Fibroblast of lung (primary cell): ENCODE results near the gene GARIN5A.

ENCODE experiments used
- CTCF ChIP-seq, 2 donors: IDR thresholded peaks in 1 of 2; conservative IDR thresholded peaks in 1 of 2; 1 replicate in 1 of 2; 2 replicates in 1 of 2; pipeline ENCODE4 v1.5.1; 2011 to 2012; ENCODE audit warnings: low read length in 2 of 2, control low read depth in 1 of 2, inconsistent platforms in 1 of 2, low read depth in 1 of 2, mild to moderate bottlenecking in 1 of 2
- EZH2 ChIP-seq: IDR thresholded peaks from 2 replicates; pipeline ENCODE4 v1.5.1; 2012; ENCODE audit warnings: low read length, control low read depth, mild to moderate bottlenecking; ENCODE audit errors: missing control alignments

GRCh38 chr19:50511069-50511822 is 34.6 kb upstream of the GARIN5A start, which contains the start of gene JOSD2:
- TF ChIP-seq CTCF (conservative IDR thresholded peaks at IDR 0.05 in 1 of 2, IDR thresholded peaks at IDR 0.05 in 1 of 2; ENCODE audit: low read depth in 1 of 2, low read length in 2 of 2), result no peak
- no peak for TF ChIP-seq EZH2
